Astrocyte (in vitro differentiated cells and primary cell): Measurements from ENCODE around the gene GRIK3. TPM values are rescaled to one million over a fixed set of nuclear protein-coding genes. Genes with fewer than 3 reads are reported as not detected.

Experiments
- DNase-seq: peaks from one replicate; pipeline ENCODE4 v3.0.0-alpha.2; 2010; ENCODE audit warnings: low read depth
- FAIRE-seq: peaks from 2 replicates; lab custom pipeline; 2011; peaks lifted over from hg19 to GRCh38; lab: Jason Lieb, UNC
- H2AFZ ChIP-seq: 2 replicates; pipeline ENCODE4 v1.6.0; 2012; ENCODE audit warnings: low read depth, low read length, inconsistent platforms
- H3K27ac ChIP-seq: 2 replicates; pipeline ENCODE4 v1.5.1; 2011; ENCODE audit warnings: low read depth, low read length, inconsistent platforms
- H3K27me3 ChIP-seq: 2 replicates; pipeline ENCODE4 v1.6.0; 2011; ENCODE audit warnings: low read length, inconsistent platforms; ENCODE audit not compliant: insufficient read depth
- H3K36me3 ChIP-seq: 2 replicates; pipeline ENCODE4 v1.5.1; 2011; ENCODE audit warnings: low read length, inconsistent platforms; ENCODE audit not compliant: insufficient read depth
- H3K4me1 ChIP-seq: 2 replicates; pipeline ENCODE4 v1.5.1; 2011; ENCODE audit warnings: low read length, inconsistent platforms; ENCODE audit not compliant: insufficient read depth
- H3K4me2 ChIP-seq: 2 replicates; pipeline ENCODE4 v1.6.0; 2012; ENCODE audit warnings: low read length, inconsistent platforms
- H3K4me3 ChIP-seq: 2 replicates; pipeline ENCODE4 v1.5.1; 2011; ENCODE audit warnings: low read depth, mild to moderate bottlenecking, low read length, inconsistent platforms; ENCODE audit not compliant: insufficient read depth
- H3K79me2 ChIP-seq: 2 replicates; pipeline ENCODE4 v1.6.0; 2012; ENCODE audit warnings: mild to moderate bottlenecking, low read length, inconsistent platforms; ENCODE audit not compliant: insufficient read depth
- H3K9ac ChIP-seq: 2 replicates; pipeline ENCODE4 v1.6.0; 2012; ENCODE audit warnings: mild to moderate bottlenecking, low read length, inconsistent platforms
- H3K9me3 ChIP-seq: 2 replicates; pipeline ENCODE4 v1.5.1; 2012; ENCODE audit warnings: low read depth, mild to moderate bottlenecking, low read length, inconsistent platforms; ENCODE audit not compliant: insufficient read depth
- H4K20me1 ChIP-seq: 2 replicates; pipeline ENCODE4 v1.6.0; 2012; ENCODE audit warnings: low read length, inconsistent platforms; ENCODE audit not compliant: insufficient read depth
- H3K27ac Mint-ChIP-seq: one replicate; pipeline ENCODE4 v1.8.0; 2021; ENCODE audit warnings: mild to moderate bottlenecking, mixed read lengths; ENCODE audit not compliant: unreplicated experiment
- H3K27me3 Mint-ChIP-seq: one replicate; pipeline ENCODE4 v1.8.0; 2021; ENCODE audit warnings: low read depth, mixed read lengths; ENCODE audit not compliant: unreplicated experiment
- H3K36me3 Mint-ChIP-seq: one replicate; pipeline ENCODE4 v1.8.0; 2021; ENCODE audit warnings: low read depth, mixed read lengths; ENCODE audit not compliant: unreplicated experiment
- H3K4me1 Mint-ChIP-seq: one replicate; pipeline ENCODE4 v1.8.0; 2021; ENCODE audit warnings: low read depth, mixed read lengths; ENCODE audit not compliant: unreplicated experiment
- H3K4me3 Mint-ChIP-seq: one replicate; pipeline ENCODE4 v1.8.0; 2021; ENCODE audit warnings: mild to moderate bottlenecking, moderate library complexity, mixed read lengths; ENCODE audit not compliant: unreplicated experiment
- H3K9me3 Mint-ChIP-seq: one replicate; pipeline ENCODE4 v1.8.0; 2021; ENCODE audit warnings: mild to moderate bottlenecking, mixed read lengths; ENCODE audit not compliant: unreplicated experiment
- EZH2 ChIP-seq: IDR thresholded peaks from 2 replicates; pipeline ENCODE4 v1.6.1; 2012; ENCODE audit warnings: mild to moderate bottlenecking, low read length, inconsistent platforms; ENCODE audit not compliant: insufficient read depth
- total RNA-seq: library from RNA; stranded (reverse); gene quantifications from 2 replicates; pipeline ENCODE4 v1.2.1, GENCODE V29; 2021
- TF ChIP-seq, protein P1 (sequence below): IDR thresholded peaks from 2 replicates; pipeline ENCODE4 v1.5.1; 2011; ENCODE audit warnings: low read depth, mild to moderate bottlenecking, inconsistent platforms, low read length, moderate library complexity; ENCODE audit not compliant: insufficient read depth

GRIK3 gene
- total RNA-seq, 1 donor from 2014 or later = 0.16 TPM

DNA sequence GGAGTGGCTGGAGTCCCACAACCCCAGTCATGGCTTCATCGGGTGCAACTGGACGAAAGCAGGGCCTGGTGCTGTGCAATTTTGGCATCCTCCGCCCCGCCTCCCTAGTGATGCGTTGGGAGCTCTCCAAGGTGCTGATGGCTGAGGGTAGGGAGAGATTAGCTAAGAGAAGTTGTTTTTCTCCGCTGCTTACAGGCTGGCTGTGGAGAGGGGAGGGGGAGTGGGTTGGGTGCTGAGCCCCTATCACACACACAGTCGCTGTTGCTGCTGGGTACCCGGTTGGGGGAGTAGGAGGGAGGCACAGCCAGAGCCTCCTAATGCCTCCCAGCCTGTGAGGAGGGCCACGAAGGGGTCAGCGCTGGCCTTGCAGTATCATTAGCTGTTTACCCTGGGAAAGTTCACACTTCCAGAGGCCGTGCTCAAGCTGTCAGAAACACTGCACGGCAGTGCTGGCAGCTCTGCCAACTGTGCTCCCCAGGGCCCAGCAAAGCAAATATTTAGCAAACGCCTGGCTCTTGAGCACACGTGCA, 110.0 kb downstream of the GRIK3 start:
- Histone ChIP-seq H3K27me3 (no peaks in the 10 kb centered on the region), H4K20me1 (no peaks in the 10 kb centered on the region), H3K79me2 (no peaks in the 10 kb centered on the region), H2AFZ (no peak overlapping the region), H3K4me1 (no peaks in the 10 kb centered on the region), H3K9ac (no peak overlapping the region), H3K9me3 (no peaks in the 10 kb centered on the region), H3K27ac (no peak overlapping the region), H3K36me3 (no peaks in the 10 kb centered on the region), H3K4me3 (no peak overlapping the region), H3K4me2 (no peak overlapping the region)
- TF ChIP-seq, protein P1, sequence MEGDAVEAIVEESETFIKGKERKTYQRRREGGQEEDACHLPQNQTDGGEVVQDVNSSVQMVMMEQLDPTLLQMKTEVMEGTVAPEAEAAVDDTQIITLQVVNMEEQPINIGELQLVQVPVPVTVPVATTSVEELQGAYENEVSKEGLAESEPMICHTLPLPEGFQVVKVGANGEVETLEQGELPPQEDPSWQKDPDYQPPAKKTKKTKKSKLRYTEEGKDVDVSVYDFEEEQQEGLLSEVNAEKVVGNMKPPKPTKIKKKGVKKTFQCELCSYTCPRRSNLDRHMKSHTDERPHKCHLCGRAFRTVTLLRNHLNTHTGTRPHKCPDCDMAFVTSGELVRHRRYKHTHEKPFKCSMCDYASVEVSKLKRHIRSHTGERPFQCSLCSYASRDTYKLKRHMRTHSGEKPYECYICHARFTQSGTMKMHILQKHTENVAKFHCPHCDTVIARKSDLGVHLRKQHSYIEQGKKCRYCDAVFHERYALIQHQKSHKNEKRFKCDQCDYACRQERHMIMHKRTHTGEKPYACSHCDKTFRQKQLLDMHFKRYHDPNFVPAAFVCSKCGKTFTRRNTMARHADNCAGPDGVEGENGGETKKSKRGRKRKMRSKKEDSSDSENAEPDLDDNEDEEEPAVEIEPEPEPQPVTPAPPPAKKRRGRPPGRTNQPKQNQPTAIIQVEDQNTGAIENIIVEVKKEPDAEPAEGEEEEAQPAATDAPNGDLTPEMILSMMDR = no peak
- no peak for TF ChIP-seq EZH2
- Mint-ChIP-seq H3K9me3 (no peaks in the 10 kb centered on the region), H3K27me3 (peaks cover 48% of the 10 kb centered on the region), H3K27ac (no peak overlapping the region), H3K4me1 (no peaks in the 10 kb centered on the region), H3K36me3 (no peaks in the 10 kb centered on the region), H3K4me3 (no peak overlapping the region)
- FAIRE-seq (no peak), DNase-seq (no peak)

DNA sequence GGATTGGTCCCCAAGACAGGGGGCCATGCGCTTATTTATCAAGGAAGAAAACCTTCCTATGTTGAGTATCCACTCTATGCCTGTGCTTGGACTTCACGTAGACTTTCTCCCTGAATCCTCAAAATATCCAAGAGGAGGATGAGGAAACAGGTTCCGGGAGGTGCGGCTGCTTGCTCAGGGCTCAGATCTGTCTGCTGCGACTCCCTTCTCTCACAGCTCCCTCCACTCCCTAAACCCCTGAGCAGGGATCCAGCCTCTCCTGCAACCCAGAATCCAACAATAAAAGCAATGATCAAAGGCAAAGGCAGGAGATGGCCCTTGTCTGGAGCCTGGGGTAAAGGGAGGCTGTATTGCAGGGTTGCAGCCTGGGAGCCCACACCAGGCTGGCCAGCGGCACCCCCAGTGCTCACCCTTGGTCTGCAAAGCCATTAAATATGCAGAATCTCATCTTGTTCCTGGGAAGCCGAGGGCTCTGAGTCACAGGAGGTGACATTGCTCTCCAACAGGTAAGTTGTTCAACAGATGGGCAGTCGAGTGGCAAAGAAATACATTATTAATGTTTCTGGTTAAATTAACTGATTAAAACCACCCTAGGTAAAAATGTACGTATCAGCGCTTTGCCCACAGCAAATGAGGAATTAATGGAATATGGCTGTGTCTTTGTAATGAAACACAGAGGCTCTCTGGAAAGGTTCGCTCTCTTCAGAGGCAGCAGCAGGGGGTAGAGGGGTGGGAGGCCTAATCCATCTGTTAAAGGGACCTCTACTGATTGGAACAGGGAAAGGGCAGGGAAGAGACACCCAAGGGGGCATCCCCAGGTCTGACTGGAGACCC, 111.5 kb downstream of the GRIK3 start:
- no peaks in the 10 kb centered on the region for H3K4me1 Mint-ChIP-seq
- Histone ChIP-seq H3K27me3 (no peaks in the 10 kb centered on the region), H3K36me3 (no peaks in the 10 kb centered on the region), H4K20me1 (no peaks in the 10 kb centered on the region), H3K4me2 (no peak overlapping the region), H2AFZ (no peak overlapping the region), H3K27ac (no peak overlapping the region), H3K9ac (no peak overlapping the region), H3K4me1 (no peaks in the 10 kb centered on the region), H3K4me3 (no peak overlapping the region), H3K79me2 (no peaks in the 10 kb centered on the region), H3K9me3 (no peaks in the 10 kb centered on the region)
- H3K27me3 Mint-ChIP-seq = peaks cover 49% of the 10 kb centered on the region
- no peak for TF ChIP-seq EZH2
- TF ChIP-seq, protein P1 = no peak
- DNase-seq = no peak
- no peak overlapping the region for H3K27ac Mint-ChIP-seq
- H3K4me3 Mint-ChIP-seq = no peak overlapping the region
- no peak for FAIRE-seq
- no peaks in the 10 kb centered on the region for H3K36me3 Mint-ChIP-seq
- H3K9me3 Mint-ChIP-seq = no peaks in the 10 kb centered on the region

DNA sequence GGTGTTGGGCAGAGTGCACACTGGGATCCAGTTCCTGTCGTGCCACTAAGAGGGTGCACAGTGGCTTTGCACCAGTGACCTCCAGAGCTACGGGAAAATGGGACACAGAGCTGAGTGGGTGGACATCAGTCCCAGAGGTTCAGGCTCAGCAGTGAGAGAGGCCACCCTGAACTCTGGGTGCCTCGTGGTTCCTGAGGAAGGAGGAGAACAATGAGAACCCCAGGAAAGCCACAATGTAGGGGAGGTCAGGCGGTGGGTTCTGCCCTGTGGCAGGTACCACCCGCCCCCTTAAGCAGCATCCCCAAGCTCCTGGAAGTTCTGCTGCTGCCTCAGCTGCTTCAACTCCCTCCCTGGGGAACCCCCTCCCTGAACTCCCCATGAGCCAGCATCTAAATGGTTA, 112.2 kb downstream of the GRIK3 start:
- Histone ChIP-seq H3K27ac (no peak overlapping the region), H3K36me3 (no peaks in the 10 kb centered on the region), H3K4me3 (no peak overlapping the region), H3K4me2 (no peak overlapping the region), H3K27me3 (no peaks in the 10 kb centered on the region), H3K9ac (no peak overlapping the region), H3K79me2 (no peaks in the 10 kb centered on the region), H2AFZ (no peak overlapping the region), H4K20me1 (no peaks in the 10 kb centered on the region), H3K9me3 (no peaks in the 10 kb centered on the region), H3K4me1 (no peaks in the 10 kb centered on the region)
- DNase-seq = no peak
- Mint-ChIP-seq H3K9me3 (peaks cover 2% of the 10 kb centered on the region), H3K36me3 (no peaks in the 10 kb centered on the region), H3K27me3 (peaks cover 50% of the 10 kb centered on the region), H3K27ac (no peak overlapping the region), H3K4me3 (no peak overlapping the region), H3K4me1 (no peaks in the 10 kb centered on the region)
- TF ChIP-seq EZH2 = no peak
- TF ChIP-seq, protein P1 = no peak
- FAIRE-seq = no peak
